H1 (cell line): Measurements from ENCODE around the gene CYP46A1. TPM values are rescaled to one million over a fixed set of nuclear protein-coding genes. Genes with fewer than 3 reads are reported as not detected.

Experiments
- RXRA ChIP-seq: IDR thresholded peaks from 2 replicates; pipeline ENCODE4 v1.6.1; 2011; ENCODE audit warnings: low read depth, mild to moderate bottlenecking, low read length, moderate library complexity; ENCODE audit not compliant: insufficient read depth
- SUZ12 ChIP-seq: fragments of 200-600 bp; sonication (generic); IDR thresholded peaks from 2 replicates; pipeline ENCODE4 v1.6.1; 2012; ENCODE audit warnings: mild to moderate bottlenecking, inconsistent platforms, low read length, moderate library complexity, mixed read lengths
- YY1 ChIP-seq: IDR thresholded peaks from 2 replicates; pipeline ENCODE4 v1.6.1; 2011; ENCODE audit warnings: low read depth, mild to moderate bottlenecking, low read length
- polyA plus RNA-seq, 7 experiments: library from polyadenylated mRNA; depleted of rRNA in 3 of 7; stranded (reverse) in 5 of 7; unstranded in 2 of 7; fragments of >200 nt in 5 of 7; fragments of 200-250 nt in 2 of 7; gene quantifications; 1 replicate in 5 of 7; 2 replicates in 1 of 7; 4 replicates in 1 of 7; pipeline versions ENCODE4 v1.2.1 to v1.2.3, GENCODE V29; 2011 to 2013; ENCODE audit warnings: missing spikeins in 2 of 7, mixed read lengths in 2 of 7
- total RNA-seq: library from RNA; stranded (reverse); fragmentation: NEBNext Ultra II Directional; extraction: Animal tissue kit (Norgen Biotek cat#: 25700); gene quantifications from 2 replicates; pipeline ENCODE4 v1.2.1, GENCODE V29; 2021
- TF ChIP-seq, protein P1 (sequence below): fragments of 300-600 bp; sonication (generic); IDR thresholded peaks from 2 replicates; pipeline ENCODE4 v1.7.1; 2012; ENCODE audit warnings: low read length, moderate library complexity, mild to moderate bottlenecking, inconsistent platforms; ENCODE audit not compliant: insufficient replicate concordance
- TF ChIP-seq, protein P2 (sequence below): IDR thresholded peaks from 2 replicates; pipeline ENCODE4 v1.6.1; 2012; ENCODE audit warnings: low read length, inconsistent platforms

The CYP46A1 gene
- total and polyA plus RNA-seq, 2 of the 8 experiments (the other 6 are each of a cell fraction or from before 2014, with no cell fraction given): 0.41 to 1.3 TPM

DNA sequence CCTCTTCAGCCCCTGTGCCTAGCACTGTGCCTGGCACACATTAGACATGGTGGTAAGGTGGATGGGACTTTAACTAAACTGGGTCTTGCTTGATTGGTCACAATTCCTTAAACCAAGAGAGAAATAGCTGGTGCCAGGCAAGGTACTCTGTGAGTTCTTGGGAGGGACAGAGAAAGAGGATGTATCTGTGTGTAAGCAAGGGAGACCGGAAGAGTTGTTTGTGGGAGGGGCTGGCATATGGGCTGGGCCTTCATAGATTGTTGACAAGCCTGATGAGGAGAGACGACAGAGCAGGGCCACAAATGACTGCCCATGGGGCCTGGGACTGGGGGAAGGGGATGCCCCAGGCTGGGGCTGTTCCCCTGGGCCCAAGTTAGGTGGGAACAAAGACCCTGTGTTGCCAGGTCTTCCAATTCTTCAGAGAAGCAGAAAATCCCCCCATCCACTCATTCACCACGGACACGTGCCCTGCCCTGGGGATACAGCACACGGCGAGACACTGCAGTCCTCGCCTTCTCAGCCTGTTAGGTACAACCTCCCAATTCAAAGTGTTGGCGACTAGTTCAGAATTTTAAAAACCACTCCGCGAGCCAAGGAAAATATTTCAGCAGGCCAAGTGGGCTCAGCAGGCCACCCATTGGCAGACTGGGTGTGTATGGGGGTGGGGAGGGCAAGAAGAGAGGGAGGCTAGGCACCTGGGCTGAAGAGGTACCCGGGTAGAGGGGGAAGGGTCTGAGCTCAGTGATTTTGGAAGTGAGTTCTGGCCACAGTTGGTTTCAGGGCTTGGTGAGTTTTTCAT is 11.4 kb upstream of the CYP46A1 start (continued):
- TF ChIP-seq, protein P1, sequence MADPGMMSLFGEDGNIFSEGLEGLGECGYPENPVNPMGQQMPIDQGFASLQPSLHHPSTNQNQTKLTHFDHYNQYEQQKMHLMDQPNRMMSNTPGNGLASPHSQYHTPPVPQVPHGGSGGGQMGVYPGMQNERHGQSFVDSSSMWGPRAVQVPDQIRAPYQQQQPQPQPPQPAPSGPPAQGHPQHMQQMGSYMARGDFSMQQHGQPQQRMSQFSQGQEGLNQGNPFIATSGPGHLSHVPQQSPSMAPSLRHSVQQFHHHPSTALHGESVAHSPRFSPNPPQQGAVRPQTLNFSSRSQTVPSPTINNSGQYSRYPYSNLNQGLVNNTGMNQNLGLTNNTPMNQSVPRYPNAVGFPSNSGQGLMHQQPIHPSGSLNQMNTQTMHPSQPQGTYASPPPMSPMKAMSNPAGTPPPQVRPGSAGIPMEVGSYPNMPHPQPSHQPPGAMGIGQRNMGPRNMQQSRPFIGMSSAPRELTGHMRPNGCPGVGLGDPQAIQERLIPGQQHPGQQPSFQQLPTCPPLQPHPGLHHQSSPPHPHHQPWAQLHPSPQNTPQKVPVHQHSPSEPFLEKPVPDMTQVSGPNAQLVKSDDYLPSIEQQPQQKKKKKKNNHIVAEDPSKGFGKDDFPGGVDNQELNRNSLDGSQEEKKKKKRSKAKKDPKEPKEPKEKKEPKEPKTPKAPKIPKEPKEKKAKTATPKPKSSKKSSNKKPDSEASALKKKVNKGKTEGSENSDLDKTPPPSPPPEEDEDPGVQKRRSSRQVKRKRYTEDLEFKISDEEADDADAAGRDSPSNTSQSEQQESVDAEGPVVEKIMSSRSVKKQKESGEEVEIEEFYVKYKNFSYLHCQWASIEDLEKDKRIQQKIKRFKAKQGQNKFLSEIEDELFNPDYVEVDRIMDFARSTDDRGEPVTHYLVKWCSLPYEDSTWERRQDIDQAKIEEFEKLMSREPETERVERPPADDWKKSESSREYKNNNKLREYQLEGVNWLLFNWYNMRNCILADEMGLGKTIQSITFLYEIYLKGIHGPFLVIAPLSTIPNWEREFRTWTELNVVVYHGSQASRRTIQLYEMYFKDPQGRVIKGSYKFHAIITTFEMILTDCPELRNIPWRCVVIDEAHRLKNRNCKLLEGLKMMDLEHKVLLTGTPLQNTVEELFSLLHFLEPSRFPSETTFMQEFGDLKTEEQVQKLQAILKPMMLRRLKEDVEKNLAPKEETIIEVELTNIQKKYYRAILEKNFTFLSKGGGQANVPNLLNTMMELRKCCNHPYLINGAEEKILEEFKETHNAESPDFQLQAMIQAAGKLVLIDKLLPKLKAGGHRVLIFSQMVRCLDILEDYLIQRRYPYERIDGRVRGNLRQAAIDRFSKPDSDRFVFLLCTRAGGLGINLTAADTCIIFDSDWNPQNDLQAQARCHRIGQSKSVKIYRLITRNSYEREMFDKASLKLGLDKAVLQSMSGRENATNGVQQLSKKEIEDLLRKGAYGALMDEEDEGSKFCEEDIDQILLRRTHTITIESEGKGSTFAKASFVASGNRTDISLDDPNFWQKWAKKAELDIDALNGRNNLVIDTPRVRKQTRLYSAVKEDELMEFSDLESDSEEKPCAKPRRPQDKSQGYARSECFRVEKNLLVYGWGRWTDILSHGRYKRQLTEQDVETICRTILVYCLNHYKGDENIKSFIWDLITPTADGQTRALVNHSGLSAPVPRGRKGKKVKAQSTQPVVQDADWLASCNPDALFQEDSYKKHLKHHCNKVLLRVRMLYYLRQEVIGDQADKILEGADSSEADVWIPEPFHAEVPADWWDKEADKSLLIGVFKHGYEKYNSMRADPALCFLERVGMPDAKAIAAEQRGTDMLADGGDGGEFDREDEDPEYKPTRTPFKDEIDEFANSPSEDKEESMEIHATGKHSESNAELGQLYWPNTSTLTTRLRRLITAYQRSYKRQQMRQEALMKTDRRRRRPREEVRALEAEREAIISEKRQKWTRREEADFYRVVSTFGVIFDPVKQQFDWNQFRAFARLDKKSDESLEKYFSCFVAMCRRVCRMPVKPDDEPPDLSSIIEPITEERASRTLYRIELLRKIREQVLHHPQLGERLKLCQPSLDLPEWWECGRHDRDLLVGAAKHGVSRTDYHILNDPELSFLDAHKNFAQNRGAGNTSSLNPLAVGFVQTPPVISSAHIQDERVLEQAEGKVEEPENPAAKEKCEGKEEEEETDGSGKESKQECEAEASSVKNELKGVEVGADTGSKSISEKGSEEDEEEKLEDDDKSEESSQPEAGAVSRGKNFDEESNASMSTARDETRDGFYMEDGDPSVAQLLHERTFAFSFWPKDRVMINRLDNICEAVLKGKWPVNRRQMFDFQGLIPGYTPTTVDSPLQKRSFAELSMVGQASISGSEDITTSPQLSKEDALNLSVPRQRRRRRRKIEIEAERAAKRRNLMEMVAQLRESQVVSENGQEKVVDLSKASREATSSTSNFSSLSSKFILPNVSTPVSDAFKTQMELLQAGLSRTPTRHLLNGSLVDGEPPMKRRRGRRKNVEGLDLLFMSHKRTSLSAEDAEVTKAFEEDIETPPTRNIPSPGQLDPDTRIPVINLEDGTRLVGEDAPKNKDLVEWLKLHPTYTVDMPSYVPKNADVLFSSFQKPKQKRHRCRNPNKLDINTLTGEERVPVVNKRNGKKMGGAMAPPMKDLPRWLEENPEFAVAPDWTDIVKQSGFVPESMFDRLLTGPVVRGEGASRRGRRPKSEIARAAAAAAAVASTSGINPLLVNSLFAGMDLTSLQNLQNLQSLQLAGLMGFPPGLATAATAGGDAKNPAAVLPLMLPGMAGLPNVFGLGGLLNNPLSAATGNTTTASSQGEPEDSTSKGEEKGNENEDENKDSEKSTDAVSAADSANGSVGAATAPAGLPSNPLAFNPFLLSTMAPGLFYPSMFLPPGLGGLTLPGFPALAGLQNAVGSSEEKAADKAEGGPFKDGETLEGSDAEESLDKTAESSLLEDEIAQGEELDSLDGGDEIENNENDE: no peak
- TF ChIP-seq SUZ12 (no peak), YY1 (no peak), RXRA (no peak)
- TF ChIP-seq, protein P2, sequence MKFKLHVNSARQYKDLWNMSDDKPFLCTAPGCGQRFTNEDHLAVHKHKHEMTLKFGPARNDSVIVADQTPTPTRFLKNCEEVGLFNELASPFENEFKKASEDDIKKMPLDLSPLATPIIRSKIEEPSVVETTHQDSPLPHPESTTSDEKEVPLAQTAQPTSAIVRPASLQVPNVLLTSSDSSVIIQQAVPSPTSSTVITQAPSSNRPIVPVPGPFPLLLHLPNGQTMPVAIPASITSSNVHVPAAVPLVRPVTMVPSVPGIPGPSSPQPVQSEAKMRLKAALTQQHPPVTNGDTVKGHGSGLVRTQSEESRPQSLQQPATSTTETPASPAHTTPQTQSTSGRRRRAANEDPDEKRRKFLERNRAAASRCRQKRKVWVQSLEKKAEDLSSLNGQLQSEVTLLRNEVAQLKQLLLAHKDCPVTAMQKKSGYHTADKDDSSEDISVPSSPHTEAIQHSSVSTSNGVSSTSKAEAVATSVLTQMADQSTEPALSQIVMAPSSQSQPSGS: no peak
